Astrocyte (in vitro differentiated cells and primary cell): ENCODE results near the gene YTHDF1.

ENCODE experiments used
- EZH2 ChIP-seq: IDR thresholded peaks from 2 replicates; pipeline ENCODE4 v1.6.1; 2012; ENCODE audit warnings: mild to moderate bottlenecking, low read length, inconsistent platforms; ENCODE audit not compliant: insufficient read depth
- TF ChIP-seq, protein P1 (sequence below): IDR thresholded peaks from 2 replicates; pipeline ENCODE4 v1.5.1; 2011; ENCODE audit warnings: low read depth, mild to moderate bottlenecking, inconsistent platforms, low read length, moderate library complexity; ENCODE audit not compliant: insufficient read depth

DNA sequence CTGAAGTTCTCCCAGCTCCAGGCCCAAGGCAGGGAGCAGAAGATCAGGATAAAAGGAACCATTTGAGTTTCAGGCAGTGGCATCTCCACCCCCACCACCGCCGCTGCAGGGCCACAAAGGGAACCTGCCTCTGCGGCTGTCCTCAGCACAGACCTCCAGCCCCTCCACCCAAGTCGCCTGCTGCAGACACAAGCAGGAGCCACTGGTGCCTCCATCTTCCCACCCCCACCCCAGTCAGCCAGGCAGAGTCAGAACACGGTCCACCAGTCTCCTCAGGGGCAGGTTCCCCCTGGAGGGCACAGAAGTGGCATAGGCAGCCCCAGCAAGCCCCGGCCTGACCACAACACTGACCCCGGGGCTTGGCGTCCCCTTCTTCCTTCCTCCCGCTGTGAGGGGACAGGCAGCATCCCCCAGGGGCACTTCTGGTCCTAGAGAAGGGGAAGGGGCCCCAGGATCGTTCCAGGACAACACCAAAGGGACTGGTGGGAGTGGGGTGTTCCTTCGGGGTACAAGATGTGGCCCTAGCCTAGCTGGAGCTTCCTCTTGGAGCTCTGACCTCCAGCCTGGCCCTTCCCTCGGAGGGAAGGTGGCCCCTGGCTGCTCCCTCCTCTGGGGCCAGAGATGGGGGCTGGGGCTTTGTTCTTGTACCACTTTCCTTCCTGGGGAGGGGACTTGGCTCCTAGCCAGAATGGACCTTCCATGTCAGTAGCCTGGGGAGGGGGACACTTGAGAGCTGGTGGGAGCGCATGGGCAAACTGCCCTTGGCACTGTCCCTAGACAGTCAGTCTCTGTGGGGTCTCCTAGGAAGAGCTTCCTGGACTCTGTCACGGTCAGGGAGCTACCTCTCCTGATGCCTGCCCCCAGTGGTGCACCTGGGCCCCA, 36.0 kb downstream of the YTHDF1 start:
- TF ChIP-seq, protein P1, sequence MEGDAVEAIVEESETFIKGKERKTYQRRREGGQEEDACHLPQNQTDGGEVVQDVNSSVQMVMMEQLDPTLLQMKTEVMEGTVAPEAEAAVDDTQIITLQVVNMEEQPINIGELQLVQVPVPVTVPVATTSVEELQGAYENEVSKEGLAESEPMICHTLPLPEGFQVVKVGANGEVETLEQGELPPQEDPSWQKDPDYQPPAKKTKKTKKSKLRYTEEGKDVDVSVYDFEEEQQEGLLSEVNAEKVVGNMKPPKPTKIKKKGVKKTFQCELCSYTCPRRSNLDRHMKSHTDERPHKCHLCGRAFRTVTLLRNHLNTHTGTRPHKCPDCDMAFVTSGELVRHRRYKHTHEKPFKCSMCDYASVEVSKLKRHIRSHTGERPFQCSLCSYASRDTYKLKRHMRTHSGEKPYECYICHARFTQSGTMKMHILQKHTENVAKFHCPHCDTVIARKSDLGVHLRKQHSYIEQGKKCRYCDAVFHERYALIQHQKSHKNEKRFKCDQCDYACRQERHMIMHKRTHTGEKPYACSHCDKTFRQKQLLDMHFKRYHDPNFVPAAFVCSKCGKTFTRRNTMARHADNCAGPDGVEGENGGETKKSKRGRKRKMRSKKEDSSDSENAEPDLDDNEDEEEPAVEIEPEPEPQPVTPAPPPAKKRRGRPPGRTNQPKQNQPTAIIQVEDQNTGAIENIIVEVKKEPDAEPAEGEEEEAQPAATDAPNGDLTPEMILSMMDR, result no peak
- TF ChIP-seq EZH2, result no peak
